WTC11 (cell line): ENCODE data around the gene RASAL3. TPM values are rescaled to one million over a fixed set of nuclear protein-coding genes. Genes with fewer than 3 reads are reported as not detected.

Source experiments
- ATAC-seq: fragments of 200-7000 bp; cut with Tn5 transposase; 2 replicates; pipeline ENCODE4 v1.10.0; 2021; ENCODE audit warnings: mild to moderate bottlenecking, moderate library complexity
- CTCF ChIA-PET: fragments of 300-600 bp; sonication (Branson Sonifier 250); formaldehyde crosslinking; loops from one replicate; lab custom pipeline; 2021; ENCODE audit warnings: antibody characterized with exemption; lab: Charles Lee
- POLR2A ChIA-PET: fragments of 350-600 bp; sonication (Branson Sonifier 250); formaldehyde crosslinking; loops from one replicate; lab custom pipeline; 2021; ENCODE audit warnings: antibody characterized with exemption; lab: Charles Lee
- DNase-seq: peaks from one replicate; pipeline ENCODE4 v3.0.0; 2021; ENCODE audit warnings: low spot score
- H3K27ac Mint-ChIP-seq: 2 replicates; pipeline ENCODE4 v1.8.0; 2021; ENCODE audit warnings: mixed read lengths
- H3K27me3 Mint-ChIP-seq: 2 replicates; pipeline ENCODE4 v1.8.0; 2021; ENCODE audit warnings: low read depth, mild to moderate bottlenecking, moderate library complexity, mixed read lengths
- H3K36me3 Mint-ChIP-seq: 2 replicates; pipeline ENCODE4 v1.8.0; 2021; ENCODE audit warnings: mixed read lengths
- H3K4me1 Mint-ChIP-seq: 2 replicates; pipeline ENCODE4 v1.8.0; 2022; ENCODE audit warnings: mixed read lengths
- H3K4me3 Mint-ChIP-seq: 2 replicates; pipeline ENCODE4 v1.8.0; 2021; ENCODE audit warnings: mild to moderate bottlenecking, moderate library complexity, mixed read lengths
- H3K9me3 Mint-ChIP-seq: 2 replicates; pipeline ENCODE4 v1.8.0; 2021; ENCODE audit warnings: mixed read lengths
- ETV6 ChIP-seq: sonication (generic); formaldehyde crosslinking; IDR thresholded peaks from 2 replicates; pipeline ENCODE4 v1.8.1; 2022; ENCODE audit warnings: mild to moderate bottlenecking, missing genetic modification reagents
- FOXJ3 ChIP-seq: sonication (generic); formaldehyde crosslinking; IDR thresholded peaks from 2 replicates; pipeline ENCODE4 v1.9.0; 2021; ENCODE audit warnings: missing genetic modification reagents, mild to moderate bottlenecking, borderline replicate concordance
- JAZF1 ChIP-seq: fragments of 250-450 bp; sonication (Bioruptor Pico); IDR thresholded peaks from 2 replicates; pipeline ENCODE4 v1.9.0; 2021; ENCODE audit warnings: moderate library complexity, mild to moderate bottlenecking, inconsistent platforms
- KAT7 ChIP-seq: sonication (generic); formaldehyde crosslinking; IDR thresholded peaks from 2 replicates; pipeline ENCODE4 v1.8.1; 2023; ENCODE audit warnings: missing genetic modification reagents, mild to moderate bottlenecking, borderline replicate concordance
- NFATC4 ChIP-seq: fragments of 250-450 bp; sonication (Bioruptor Pico); IDR thresholded peaks from 2 replicates; pipeline ENCODE4 v1.9.0; 2021; ENCODE audit warnings: mild to moderate bottlenecking
- NR2C2 ChIP-seq: sonication (generic); formaldehyde crosslinking; IDR thresholded peaks from 2 replicates; pipeline ENCODE4 v1.8.0; 2022; ENCODE audit warnings: mild to moderate bottlenecking, missing genetic modification reagents
- NR3C1 ChIP-seq: sonication (generic); formaldehyde crosslinking; conservative IDR thresholded peaks from 2 replicates; pipeline ENCODE4 v1.8.1; 2023; ENCODE audit warnings: low read depth, mild to moderate bottlenecking, missing genetic modification reagents
- RELA ChIP-seq: sonication (generic); formaldehyde crosslinking; IDR thresholded peaks from 2 replicates; pipeline ENCODE4 v1.8.1; 2022; ENCODE audit warnings: missing genetic modification reagents, mild to moderate bottlenecking, borderline replicate concordance
- SMAD4 ChIP-seq: sonication (generic); formaldehyde crosslinking; IDR thresholded peaks from 2 replicates; pipeline ENCODE4 v1.8.0; 2022; ENCODE audit warnings: mild to moderate bottlenecking, missing genetic modification reagents
- ZNF219 ChIP-seq: sonication (generic); formaldehyde crosslinking; IDR thresholded peaks from 2 replicates; pipeline ENCODE4 v1.8.0; 2023; ENCODE audit warnings: missing genetic modification reagents, mild to moderate bottlenecking, borderline replicate concordance
- ZNF263 ChIP-seq: sonication (generic); formaldehyde crosslinking; IDR thresholded peaks from 2 replicates; pipeline ENCODE4 v1.8.1; 2022; ENCODE audit warnings: low read depth, mild to moderate bottlenecking, moderate library complexity, missing genetic modification reagents
- ZNF423 ChIP-seq: fragments of 250-450 bp; sonication (Bioruptor Pico); IDR thresholded peaks from 2 replicates; pipeline ENCODE4 v2.1.2; 2022; ENCODE audit warnings: mild to moderate bottlenecking, moderate library complexity
- total RNA-seq: library from RNA; stranded (reverse); gene quantifications from 3 replicates; pipeline ENCODE4 v1.2.3, GENCODE V29; 2021
- TF ChIP-seq, protein P1 (sequence below): fragments of 250-450 bp; sonication (Bioruptor Pico); IDR thresholded peaks from 2 replicates; pipeline ENCODE4 v1.9.0; 2021; ENCODE audit warnings: mild to moderate bottlenecking
- TF ChIP-seq, protein P2 (sequence below): sonication (generic); formaldehyde crosslinking; IDR thresholded peaks from 2 replicates; pipeline ENCODE4 v1.8.1; 2022; ENCODE audit warnings: missing genetic modification reagents, borderline replicate concordance
- TF ChIP-seq, protein P3 (sequence below): sonication (generic); formaldehyde crosslinking; conservative IDR thresholded peaks from 2 replicates; pipeline ENCODE4 v1.8.1; 2022; ENCODE audit warnings: mild to moderate bottlenecking, missing genetic modification reagents
- TF ChIP-seq, protein P4 (sequence below): sonication (generic); formaldehyde crosslinking; IDR thresholded peaks from 2 replicates; pipeline ENCODE4 v1.8.1; 2022; ENCODE audit warnings: low read depth, mild to moderate bottlenecking, moderate library complexity, missing genetic modification reagents, borderline replicate concordance
- TF ChIP-seq, protein P5 (sequence below): fragments of 200-600 bp; IDR thresholded peaks from 2 replicates; pipeline ENCODE4 v1.8.0; 2022; ENCODE audit warnings: antibody characterized with exemption
- TF ChIP-seq, protein P6 (sequence below): sonication (generic); formaldehyde crosslinking; IDR thresholded peaks from 2 replicates; pipeline ENCODE4 v1.8.1; 2023; ENCODE audit warnings: mild to moderate bottlenecking, moderate library complexity, missing genetic modification reagents
- TF ChIP-seq, protein P7 (sequence below): sonication (generic); formaldehyde crosslinking; IDR thresholded peaks from 2 replicates; pipeline ENCODE4 v1.8.0; 2023; ENCODE audit warnings: missing genetic modification reagents, mild to moderate bottlenecking, borderline replicate concordance

Gene RASAL3
- total RNA-seq, 1 experiment from 2014 or later = 1.6 TPM

DNA sequence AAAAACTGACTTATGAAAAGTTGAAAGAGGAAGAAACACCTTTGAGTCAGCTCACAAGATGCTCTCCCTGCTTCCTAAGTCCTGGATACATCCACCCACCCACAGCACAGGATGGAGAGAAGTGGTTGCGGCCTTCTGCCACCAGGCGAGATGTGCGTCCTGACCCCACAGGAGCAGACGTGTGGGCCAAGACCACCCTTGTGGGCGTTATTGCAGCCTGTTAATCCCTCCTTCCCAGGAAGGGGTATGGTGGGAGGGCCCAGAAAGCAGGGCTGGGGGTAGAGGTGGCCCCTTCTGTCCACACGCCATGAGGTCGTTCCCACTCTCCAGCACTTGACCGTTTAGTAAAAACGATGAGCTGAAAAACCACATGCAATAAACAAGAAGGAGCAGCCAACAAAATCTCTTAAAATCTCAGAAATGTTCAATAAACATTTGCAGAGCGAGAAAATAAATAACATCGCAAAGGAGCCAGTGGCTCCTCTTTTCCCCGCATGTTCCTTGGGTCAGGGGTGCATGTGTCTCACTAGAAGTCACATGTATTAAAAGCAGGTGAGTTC is 43.1 kb downstream of the RASAL3 start (continued):
- TF ChIP-seq, protein P1, sequence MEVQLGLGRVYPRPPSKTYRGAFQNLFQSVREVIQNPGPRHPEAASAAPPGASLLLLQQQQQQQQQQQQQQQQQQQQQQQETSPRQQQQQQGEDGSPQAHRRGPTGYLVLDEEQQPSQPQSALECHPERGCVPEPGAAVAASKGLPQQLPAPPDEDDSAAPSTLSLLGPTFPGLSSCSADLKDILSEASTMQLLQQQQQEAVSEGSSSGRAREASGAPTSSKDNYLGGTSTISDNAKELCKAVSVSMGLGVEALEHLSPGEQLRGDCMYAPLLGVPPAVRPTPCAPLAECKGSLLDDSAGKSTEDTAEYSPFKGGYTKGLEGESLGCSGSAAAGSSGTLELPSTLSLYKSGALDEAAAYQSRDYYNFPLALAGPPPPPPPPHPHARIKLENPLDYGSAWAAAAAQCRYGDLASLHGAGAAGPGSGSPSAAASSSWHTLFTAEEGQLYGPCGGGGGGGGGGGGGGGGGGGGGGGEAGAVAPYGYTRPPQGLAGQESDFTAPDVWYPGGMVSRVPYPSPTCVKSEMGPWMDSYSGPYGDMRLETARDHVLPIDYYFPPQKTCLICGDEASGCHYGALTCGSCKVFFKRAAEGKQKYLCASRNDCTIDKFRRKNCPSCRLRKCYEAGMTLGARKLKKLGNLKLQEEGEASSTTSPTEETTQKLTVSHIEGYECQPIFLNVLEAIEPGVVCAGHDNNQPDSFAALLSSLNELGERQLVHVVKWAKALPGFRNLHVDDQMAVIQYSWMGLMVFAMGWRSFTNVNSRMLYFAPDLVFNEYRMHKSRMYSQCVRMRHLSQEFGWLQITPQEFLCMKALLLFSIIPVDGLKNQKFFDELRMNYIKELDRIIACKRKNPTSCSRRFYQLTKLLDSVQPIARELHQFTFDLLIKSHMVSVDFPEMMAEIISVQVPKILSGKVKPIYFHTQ (CRISPR knock-in tag) = no peak
- TF ChIP-seq, protein P2, sequence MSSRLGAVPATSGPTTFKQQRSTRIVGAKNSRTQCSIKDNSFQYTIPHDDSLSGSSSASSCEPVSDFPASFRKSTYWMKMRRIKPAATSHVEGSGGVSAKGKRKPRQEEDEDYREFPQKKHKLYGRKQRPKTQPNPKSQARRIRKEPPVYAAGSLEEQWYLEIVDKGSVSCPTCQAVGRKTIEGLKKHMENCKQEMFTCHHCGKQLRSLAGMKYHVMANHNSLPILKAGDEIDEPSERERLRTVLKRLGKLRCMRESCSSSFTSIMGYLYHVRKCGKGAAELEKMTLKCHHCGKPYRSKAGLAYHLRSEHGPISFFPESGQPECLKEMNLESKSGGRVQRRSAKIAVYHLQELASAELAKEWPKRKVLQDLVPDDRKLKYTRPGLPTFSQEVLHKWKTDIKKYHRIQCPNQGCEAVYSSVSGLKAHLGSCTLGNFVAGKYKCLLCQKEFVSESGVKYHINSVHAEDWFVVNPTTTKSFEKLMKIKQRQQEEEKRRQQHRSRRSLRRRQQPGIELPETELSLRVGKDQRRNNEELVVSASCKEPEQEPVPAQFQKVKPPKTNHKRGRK (CRISPR knock-in tag) = no peak
- no peak for TF ChIP-seq SMAD4 (CRISPR knock-in tag)
- TF ChIP-seq FOXJ3 (CRISPR knock-in tag) = no peak
- TF ChIP-seq, protein P3, sequence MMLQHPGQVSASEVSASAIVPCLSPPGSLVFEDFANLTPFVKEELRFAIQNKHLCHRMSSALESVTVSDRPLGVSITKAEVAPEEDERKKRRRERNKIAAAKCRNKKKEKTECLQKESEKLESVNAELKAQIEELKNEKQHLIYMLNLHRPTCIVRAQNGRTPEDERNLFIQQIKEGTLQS (CRISPR knock-in tag) = no peak
- TF ChIP-seq ZNF219 (CRISPR knock-in tag) = no peak
- no peak for TF ChIP-seq ZNF263
- TF ChIP-seq JAZF1 = no peak
- TF ChIP-seq, protein P4, sequence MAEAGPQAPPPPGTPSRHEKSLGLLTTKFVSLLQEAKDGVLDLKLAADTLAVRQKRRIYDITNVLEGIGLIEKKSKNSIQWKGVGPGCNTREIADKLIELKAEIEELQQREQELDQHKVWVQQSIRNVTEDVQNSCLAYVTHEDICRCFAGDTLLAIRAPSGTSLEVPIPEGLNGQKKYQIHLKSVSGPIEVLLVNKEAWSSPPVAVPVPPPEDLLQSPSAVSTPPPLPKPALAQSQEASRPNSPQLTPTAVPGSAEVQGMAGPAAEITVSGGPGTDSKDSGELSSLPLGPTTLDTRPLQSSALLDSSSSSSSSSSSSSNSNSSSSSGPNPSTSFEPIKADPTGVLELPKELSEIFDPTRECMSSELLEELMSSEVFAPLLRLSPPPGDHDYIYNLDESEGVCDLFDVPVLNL (CRISPR knock-in tag) = no peak

DNA sequence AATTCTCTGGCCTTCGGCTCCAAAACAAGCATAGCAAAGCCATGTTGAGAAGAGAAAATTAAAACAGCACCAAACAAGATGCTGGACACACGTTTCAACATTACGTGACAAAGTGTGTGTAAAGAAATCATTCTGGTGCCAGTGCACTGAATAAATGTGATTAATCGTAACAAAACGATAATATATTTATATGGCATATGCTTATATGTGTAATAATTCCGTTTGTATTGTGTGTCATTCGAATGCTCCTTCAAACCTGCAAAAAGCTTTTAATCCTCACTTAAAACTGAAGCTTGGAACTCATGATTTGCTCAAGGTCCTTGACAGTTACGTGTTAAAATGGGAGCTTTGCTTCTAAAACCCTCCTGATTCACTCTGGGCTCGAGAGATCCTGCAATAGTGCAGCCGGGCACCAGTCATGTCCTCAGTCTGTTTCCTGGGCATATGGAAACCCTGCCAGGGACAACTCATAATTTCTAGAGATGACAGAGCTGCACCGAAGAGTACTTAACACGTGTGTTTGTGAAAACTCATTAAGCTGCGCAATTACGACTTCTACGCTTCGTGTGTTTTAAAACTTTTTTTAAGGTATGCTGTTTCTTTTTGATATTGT is 44.8 kb downstream of the RASAL3 start:
- H3K4me3 Mint-ChIP-seq = peak overlapping the region; percentile 95
- CTCF ChIA-PET = interaction anchor here (0.6 to 5.8 kb wide), 44 partner anchors 10 to 1242 kb away, joined by 3 to 128 read pairs (median 6); partner anchors contain the start of genes AKAP8, FAM32A, PGLYRP2 and RAB8A
- H3K36me3 Mint-ChIP-seq = peaks cover 35% of the 10 kb centered on the region

More for the DNA sequence above, 44.8 kb downstream of the RASAL3 start:
- DNase-seq (no peak), ATAC-seq (no peak)
- Mint-ChIP-seq H3K27ac (no peak overlapping the region), H3K27me3 (no peaks in the 10 kb centered on the region), H3K9me3 (0 out of 2 replicates have a peak, but pooled peaks cover 5% of the 10 kb centered on the region), H3K4me1 (peaks cover 14% of the 10 kb centered on the region)
- POLR2A ChIA-PET = interaction anchor here (0.6 to 2.6 kb wide), 18 partner anchors 11 to 766 kb away, joined by 3 to 31 read pairs (median 4); partner anchors contain the start of genes AKAP8, FAM32A and SYDE1
- TF ChIP-seq NFATC4 (CRISPR knock-in tag) (no peak), ZNF423 (no peak), ETV6 (CRISPR knock-in tag) (no peak), NR2C2 (CRISPR knock-in tag) (no peak), NR3C1 (no peak), RELA (CRISPR knock-in tag) (no peak), KAT7 (CRISPR knock-in tag) (no peak)
- TF ChIP-seq, protein P5, sequence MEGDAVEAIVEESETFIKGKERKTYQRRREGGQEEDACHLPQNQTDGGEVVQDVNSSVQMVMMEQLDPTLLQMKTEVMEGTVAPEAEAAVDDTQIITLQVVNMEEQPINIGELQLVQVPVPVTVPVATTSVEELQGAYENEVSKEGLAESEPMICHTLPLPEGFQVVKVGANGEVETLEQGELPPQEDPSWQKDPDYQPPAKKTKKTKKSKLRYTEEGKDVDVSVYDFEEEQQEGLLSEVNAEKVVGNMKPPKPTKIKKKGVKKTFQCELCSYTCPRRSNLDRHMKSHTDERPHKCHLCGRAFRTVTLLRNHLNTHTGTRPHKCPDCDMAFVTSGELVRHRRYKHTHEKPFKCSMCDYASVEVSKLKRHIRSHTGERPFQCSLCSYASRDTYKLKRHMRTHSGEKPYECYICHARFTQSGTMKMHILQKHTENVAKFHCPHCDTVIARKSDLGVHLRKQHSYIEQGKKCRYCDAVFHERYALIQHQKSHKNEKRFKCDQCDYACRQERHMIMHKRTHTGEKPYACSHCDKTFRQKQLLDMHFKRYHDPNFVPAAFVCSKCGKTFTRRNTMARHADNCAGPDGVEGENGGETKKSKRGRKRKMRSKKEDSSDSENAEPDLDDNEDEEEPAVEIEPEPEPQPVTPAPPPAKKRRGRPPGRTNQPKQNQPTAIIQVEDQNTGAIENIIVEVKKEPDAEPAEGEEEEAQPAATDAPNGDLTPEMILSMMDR = no peak
- TF ChIP-seq, protein P6, sequence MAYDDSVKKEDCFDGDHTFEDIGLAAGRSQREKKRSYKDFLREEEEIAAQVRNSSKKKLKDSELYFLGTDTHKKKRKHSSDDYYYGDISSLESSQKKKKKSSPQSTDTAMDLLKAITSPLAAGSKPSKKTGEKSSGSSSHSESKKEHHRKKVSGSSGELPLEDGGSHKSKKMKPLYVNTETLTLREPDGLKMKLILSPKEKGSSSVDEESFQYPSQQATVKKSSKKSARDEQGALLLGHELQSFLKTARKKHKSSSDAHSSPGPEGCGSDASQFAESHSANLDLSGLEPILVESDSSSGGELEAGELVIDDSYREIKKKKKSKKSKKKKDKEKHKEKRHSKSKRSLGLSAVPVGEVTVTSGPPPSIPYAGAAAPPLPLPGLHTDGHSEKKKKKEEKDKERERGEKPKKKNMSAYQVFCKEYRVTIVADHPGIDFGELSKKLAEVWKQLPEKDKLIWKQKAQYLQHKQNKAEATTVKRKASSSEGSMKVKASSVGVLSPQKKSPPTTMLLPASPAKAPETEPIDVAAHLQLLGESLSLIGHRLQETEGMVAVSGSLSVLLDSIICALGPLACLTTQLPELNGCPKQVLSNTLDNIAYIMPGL (CRISPR knock-in tag) = no peak
- TF ChIP-seq, protein P7, sequence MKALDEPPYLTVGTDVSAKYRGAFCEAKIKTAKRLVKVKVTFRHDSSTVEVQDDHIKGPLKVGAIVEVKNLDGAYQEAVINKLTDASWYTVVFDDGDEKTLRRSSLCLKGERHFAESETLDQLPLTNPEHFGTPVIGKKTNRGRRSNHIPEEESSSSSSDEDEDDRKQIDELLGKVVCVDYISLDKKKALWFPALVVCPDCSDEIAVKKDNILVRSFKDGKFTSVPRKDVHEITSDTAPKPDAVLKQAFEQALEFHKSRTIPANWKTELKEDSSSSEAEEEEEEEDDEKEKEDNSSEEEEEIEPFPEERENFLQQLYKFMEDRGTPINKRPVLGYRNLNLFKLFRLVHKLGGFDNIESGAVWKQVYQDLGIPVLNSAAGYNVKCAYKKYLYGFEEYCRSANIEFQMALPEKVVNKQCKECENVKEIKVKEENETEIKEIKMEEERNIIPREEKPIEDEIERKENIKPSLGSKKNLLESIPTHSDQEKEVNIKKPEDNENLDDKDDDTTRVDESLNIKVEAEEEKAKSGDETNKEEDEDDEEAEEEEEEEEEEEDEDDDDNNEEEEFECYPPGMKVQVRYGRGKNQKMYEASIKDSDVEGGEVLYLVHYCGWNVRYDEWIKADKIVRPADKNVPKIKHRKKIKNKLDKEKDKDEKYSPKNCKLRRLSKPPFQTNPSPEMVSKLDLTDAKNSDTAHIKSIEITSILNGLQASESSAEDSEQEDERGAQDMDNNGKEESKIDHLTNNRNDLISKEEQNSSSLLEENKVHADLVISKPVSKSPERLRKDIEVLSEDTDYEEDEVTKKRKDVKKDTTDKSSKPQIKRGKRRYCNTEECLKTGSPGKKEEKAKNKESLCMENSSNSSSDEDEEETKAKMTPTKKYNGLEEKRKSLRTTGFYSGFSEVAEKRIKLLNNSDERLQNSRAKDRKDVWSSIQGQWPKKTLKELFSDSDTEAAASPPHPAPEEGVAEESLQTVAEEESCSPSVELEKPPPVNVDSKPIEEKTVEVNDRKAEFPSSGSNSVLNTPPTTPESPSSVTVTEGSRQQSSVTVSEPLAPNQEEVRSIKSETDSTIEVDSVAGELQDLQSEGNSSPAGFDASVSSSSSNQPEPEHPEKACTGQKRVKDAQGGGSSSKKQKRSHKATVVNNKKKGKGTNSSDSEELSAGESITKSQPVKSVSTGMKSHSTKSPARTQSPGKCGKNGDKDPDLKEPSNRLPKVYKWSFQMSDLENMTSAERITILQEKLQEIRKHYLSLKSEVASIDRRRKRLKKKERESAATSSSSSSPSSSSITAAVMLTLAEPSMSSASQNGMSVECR (CRISPR knock-in tag) = no peak
